Measurements from ENCODE around the gene AKAP8L.
"Not testable (repeated sequence)": the region's sequence is repeated elsewhere in the genome, so short reads cannot be mapped to it uniquely, and the experiment has no call there.

The AKAP8L gene

DNA sequence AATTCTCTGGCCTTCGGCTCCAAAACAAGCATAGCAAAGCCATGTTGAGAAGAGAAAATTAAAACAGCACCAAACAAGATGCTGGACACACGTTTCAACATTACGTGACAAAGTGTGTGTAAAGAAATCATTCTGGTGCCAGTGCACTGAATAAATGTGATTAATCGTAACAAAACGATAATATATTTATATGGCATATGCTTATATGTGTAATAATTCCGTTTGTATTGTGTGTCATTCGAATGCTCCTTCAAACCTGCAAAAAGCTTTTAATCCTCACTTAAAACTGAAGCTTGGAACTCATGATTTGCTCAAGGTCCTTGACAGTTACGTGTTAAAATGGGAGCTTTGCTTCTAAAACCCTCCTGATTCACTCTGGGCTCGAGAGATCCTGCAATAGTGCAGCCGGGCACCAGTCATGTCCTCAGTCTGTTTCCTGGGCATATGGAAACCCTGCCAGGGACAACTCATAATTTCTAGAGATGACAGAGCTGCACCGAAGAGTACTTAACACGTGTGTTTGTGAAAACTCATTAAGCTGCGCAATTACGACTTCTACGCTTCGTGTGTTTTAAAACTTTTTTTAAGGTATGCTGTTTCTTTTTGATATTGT, 731 bp upstream of the AKAP8L start:
- in situ Hi-C loops (cut with HindIII; ENCODE audit: low sequenced_read_pairs) = no loop called here

DNA sequence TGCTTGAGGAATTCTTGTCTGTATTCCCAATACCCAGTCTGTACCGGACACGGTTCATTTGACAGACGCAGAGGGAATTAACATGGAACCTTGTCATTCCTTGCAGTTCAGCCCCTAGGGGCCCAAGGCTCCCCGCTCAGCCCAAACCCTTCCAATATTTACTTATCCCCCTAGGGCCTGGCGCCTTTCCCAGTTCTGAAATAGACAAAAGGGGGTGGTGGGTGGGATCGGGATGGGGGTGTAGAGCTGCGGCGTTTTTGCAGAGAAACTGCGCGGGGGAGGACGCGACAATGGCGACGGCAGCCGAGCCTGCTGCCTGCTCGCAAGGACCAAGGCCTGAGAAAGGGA, 583 bp downstream of the AKAP8L start:
- in situ Hi-C loops (cut with HindIII; ENCODE audit: low sequenced_read_pairs) = no loop called here

DNA sequence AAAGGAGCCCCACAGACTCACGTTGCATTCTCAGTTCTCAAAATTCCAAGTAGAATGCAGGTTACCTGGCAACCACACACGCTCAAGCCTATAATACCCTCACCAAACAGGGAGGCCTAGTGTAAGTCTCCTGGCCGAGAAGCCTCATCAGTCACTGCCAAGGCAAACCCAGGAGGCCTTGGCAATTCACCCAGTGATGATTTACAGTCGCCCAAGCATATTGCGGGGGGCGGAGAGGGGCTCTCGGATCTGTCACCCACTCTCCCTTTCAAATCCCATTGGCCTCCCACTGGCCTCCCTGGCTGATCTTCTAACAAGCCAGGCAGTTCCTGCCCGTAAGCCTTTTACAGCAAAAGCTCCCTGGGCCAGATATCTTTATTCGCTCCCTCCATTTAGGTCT, 1.1 kb downstream of the AKAP8L start:
- in situ Hi-C loops (cut with HindIII; ENCODE audit: low sequenced_read_pairs) = no loop called here

DNA sequence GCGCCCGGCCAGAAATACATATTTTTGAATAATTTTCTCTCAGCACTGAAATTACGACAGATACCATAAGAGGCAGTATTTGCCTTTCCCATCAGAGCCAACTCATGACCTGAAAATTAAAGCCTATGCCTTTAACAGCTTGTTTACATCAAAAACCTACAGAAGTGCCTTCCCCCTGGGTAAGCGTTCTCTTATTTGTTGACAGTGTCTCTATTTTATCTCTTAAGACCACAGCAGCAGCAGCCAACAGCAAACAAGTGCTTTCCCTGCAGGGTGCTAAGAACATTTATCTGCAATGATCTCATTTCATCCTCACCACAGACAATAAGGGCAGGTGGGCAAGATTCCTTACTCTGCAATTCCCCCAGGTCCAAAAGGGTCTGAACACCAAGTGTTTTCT, 6.0 kb downstream of the AKAP8L start:
- in situ Hi-C loops (cut with HindIII; ENCODE audit: low sequenced_read_pairs) = no loop called here

DNA sequence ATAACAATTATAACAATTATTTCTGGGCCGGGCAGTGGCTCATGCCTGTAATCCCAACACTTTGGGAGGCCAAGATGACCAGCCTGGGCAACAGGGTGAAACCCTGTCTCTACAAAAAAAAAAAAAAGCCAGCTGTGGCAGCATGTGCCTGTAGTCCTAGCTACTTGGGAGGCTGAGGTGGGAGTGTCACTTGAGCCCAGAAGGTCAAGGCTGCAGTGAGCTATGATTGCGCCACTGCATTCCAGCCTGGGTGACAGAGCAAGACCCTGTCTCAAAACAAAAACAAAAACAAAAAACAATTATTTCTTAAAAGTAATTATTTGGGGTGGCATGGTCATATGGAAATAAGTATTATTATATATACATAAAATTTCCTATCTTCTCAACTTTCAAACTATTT, 7.4 kb downstream of the AKAP8L start:
- in situ Hi-C loops (cut with HindIII; ENCODE audit: low sequenced_read_pairs) = not testable (repeated sequence)

DNA sequence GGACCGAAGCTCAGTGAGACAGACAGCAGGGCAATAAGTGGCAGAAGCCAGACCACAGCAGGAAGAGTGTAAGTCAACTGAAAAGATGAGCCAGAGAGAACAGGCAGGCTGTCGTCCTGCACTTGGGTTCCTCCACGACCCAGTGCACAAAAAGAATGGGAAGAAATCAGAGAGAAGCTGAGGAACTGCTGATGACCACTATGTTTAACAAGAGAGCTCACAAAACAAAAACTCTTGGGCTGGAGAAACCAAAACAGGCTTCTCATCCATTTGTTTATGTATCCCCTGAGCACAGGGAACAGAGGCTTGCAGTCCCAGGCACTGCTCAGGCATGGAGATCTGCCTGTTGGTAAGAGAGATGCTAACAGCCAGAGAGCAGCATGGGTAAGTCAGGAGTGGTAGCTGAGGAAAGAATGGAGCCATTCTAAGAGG, 14.0 kb downstream of the AKAP8L start:
- in situ Hi-C loops (cut with HindIII; ENCODE audit: low sequenced_read_pairs) = no loop called here

DNA sequence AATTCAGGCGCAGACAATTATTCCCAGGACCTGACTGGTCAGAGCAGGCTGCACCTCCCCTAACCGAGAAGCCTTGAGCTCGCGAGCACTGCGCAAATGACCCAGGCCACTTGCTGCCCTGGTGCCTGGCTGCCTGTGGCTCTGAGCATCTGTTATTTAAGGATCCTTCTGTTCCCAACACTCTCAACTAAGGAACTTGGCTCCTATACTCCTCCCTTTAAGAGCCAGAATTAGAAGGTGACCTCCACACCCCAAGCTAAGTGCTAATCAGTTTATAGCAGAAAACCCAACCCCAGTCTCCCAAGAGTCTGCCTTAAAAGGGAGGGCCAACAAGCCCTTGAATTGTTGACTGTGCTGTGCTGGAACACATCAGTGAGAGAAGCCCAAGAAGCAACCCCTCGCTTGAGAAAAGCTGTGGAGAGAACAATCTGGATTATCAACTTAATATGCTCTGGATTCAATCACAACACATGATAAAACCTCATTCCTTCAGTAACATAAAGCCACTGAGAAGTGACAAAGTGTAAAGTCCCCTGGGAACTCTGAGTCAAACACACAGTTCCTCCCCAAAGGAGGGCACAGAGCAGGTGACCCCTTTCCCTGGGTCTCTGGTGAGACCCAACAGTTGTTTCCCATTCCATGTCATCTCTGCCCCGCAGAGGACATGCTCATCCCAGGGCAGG, 14.6 kb downstream of the AKAP8L start:
- in situ Hi-C loops (cut with HindIII; ENCODE audit: low sequenced_read_pairs) = no loop called here

DNA sequence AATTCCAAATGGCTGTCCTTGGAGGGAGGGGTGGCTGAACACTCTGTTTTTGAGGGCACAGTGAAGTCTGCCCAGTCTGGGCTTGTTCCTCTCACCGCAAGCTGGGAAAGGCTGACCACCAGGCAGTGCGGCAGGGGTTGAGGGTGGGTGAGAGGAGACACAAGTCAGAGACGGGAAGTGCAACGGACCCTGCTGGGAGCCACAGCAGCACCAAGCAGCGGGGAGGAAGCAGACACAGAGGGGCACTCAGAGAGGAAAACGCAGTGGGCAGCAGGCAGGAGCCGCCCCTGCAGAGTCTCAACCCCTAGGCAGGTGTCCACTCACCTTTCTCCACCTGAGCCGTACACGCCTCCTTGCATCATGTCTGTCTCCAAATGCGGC, 15.6 kb downstream of the AKAP8L start:
- in situ Hi-C loops (cut with HindIII; ENCODE audit: low sequenced_read_pairs) = no loop called here

DNA sequence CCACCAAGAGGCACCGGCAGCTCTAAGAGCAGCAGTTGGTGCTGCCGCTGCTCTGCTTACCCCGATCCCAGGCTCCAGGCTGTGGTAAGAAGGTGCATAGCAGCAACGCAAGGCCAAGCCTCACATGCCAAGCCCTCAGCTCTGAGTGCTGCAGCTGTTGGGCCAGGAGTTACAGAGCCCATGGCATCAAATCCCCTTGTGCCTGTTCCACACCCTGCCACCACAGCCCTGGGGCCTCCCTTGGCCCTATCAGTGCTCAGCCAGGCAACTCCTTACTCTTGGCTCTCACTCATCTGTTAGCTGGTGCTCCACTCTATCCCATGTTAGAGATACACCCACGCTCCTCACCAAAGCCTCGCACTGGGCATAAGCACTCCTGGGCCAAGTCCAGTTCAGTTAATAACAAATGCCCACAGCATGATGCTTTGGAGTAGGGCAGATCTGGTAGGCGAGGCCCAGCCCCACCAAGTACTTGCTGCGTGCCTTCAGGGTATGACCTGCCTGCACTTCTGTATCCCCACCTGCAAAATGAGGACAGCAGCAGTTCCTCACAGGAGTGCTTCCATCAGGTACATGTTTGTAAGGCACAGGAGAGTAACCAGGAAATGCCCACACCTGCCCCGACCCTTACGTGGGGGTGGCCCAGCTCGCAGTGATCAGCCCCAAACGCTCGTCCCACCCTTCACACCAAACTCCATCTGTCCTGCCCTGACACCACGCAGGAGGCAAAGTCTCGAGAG, 16.2 kb downstream of the AKAP8L start:
- in situ Hi-C loops (cut with HindIII; ENCODE audit: low sequenced_read_pairs) = no loop called here

DNA sequence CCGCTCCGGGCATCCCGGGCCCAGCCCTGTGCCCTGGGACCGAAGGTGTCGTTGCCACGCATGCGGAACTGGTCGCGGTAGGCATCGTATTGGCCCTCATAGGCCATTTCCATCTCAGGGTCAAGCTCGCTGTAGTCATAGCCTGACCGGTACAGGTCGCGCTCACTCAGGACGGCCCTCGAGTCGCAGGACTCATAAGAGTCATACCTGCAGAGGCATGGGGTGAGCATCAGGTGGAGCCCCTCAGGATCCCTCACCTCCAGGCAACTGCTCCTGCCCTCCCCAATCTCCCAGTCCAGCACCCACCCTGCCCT, 17.4 kb downstream of the AKAP8L start:
- in situ Hi-C loops (cut with HindIII; ENCODE audit: low sequenced_read_pairs) = no loop called here

DNA sequence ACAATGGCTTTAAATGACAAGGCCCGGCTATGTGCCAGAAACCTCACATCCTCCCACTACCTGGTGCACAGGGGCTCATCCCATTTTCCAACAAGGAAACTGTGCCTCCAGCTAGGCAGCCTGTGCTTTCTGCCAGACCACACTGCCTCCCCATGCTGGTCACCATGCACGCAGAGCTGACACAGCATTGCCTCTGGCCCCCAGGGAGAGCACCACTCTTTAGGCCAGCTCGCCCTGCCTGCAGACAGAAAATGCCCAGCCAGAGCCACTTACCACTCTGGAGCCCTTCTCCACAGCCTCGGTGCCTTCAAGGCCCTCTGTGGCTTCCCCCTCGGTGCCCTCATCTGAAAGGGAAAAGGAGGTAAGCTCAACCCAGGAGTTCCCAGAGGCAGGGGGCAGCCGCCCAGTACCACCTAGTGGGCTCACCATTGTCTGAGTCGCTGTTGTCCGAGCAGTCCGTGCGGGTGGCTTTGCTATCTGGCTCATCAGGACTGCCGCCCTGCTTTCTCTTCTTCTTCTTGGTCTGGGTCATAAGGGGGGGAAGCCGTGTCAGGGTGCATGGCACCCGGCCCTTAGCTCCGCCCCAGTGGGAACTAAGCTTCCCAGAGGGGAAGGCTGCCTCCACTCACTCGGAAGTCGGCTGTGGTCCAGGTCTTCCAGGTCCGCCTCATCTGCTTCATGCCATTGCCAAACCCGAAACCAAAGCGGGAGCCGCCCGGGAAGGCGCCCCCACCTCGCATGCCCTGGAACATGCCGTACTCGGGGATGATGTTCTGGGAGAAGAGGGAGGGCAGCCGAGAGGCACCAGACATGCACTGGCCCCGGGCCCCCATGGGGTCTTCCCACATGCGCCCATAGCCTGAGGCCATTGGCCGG, 18.0 kb downstream of the AKAP8L start:
- in situ Hi-C loops (cut with HindIII; ENCODE audit: low sequenced_read_pairs) = no loop called here

DNA sequence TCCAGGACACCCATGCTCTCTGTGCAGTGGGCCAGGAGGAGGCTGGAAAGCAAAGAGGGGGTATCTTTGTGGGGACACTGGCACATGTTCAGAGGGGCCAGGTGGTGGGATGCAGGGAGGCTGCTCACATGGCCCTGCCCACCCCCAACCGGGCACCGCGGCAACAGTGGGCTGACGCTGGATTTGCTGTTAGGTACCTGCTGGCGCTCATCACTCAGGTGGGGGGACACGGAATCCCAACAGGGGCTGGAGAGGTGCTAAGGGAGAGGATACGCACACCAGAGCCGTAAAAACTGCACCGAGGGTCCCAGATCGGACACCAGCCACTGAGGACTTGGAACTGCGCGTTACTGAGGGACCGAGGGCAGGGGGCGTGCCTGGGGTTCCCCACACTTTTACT, 19.2 kb downstream of the AKAP8L start:
- in situ Hi-C loops (cut with HindIII; ENCODE audit: low sequenced_read_pairs) = no loop called here

DNA sequence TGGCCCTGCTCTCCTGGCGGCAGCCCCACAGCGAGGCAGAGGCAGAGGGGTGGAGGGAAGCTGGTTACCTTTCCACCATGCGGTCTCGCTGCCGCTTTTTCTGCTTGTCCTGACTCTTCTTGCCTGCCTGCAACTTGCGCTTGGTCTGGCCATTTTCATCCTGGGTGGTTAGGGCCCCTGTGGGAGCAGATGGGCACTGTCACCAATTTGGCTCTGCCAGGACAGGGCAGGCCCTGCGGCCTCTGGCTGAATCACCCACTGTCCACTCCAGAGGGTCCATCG, 19.6 kb downstream of the AKAP8L start:
- in situ Hi-C loops (cut with HindIII; ENCODE audit: low sequenced_read_pairs) = no loop called here

DNA sequence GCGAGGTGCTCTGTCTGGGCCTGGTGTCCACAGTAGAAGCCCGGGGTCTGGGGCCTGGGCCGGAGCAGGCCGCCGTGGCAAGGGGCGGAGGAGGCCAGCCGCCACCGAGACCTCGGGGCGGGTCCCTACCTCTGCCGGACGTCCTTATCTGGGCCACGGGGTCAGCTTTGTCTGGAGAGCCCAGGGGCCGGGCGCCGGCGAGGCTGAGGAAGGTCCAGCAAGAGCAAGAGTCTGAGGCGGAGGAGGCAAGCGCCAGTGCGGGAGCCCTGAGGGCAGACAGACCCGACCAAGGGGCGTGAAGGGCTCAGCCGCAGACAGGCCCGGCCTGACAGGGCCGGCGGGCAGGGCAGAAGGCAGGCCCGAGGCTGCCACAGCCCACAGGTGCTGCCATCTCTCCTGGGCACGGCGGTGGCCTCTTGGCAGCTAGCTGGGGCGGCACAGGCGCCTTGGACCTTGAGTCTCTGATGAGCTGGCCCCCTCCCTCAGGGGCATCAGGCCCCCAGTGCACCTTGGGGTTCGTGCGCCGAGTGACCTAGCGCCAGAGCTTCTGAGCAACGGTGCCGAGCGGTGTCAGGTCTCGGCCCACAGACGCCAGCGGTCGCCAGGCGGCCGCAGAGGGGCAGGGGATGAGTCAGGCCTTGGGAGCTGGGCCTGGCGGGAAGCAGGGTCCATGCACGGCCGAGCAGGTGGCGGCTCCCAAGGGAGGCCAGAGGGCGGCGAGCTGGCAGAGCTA, 20.1 kb downstream of the AKAP8L start:
- in situ Hi-C loops (cut with HindIII; ENCODE audit: low sequenced_read_pairs) = no loop called here

DNA sequence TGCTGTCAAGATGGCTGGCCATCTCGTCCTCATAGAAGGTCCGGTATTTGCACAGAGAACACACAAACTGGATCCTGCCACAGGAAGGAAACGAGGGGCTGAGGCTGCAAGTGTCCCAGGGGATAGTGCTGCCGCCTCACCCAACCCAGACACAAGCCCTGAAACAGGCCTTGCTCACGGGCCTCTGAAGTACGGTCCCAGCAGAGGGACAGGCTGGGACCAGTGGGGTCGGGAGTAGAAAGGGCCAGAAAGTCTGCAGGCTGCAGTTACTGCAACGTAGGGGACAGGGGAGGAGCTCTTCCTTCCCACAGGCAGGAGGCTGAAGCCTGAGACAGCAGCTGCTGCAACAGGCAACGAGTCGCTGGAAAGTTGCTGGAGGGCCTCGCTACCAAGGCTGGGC, 21.0 kb downstream of the AKAP8L start:
- in situ Hi-C loops (cut with HindIII; ENCODE audit: low sequenced_read_pairs) = no loop called here

DNA sequence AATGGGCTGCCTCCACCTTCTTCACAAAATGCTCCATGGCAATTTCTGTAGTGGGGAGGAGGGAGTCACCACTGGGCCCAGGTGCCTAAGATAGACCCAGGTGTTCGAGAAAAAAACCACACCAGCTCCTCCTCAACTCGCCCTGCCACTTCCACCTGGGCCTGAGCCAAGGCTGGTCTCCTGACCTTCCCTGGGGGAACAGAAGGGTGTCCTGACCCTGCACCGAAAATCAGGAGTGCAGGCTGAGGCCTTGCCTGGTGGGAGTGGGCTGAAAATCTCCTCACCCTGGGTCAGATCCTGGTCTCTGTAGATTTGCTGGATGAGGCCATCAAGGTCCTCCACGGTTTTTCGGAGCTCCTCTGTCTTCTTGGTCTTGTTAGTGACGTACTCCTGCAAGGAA, 21.6 kb downstream of the AKAP8L start:
- in situ Hi-C loops (cut with HindIII; ENCODE audit: low sequenced_read_pairs) = no loop called here

DNA sequence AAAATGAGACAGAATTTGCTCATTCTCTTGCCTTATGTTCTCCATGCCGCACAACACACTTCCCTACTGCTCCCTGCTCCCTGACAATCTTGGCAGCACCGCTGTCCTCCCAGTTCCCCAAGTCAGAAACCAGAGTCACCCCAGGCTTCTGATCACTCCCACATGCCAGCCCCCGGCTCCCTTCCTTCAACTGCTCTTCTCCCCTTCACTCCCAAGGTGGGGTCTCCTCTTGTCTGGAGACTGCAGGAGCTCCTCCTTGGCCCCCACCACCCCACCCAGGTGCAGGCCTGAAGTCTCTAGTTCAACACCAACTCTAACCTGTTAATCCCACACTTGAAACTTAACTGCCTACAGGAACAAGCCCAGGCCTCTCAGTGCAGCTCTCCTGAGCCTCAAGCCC, 22.4 kb downstream of the AKAP8L start:
- in situ Hi-C loops (cut with HindIII; ENCODE audit: low sequenced_read_pairs) = no loop called here

DNA sequence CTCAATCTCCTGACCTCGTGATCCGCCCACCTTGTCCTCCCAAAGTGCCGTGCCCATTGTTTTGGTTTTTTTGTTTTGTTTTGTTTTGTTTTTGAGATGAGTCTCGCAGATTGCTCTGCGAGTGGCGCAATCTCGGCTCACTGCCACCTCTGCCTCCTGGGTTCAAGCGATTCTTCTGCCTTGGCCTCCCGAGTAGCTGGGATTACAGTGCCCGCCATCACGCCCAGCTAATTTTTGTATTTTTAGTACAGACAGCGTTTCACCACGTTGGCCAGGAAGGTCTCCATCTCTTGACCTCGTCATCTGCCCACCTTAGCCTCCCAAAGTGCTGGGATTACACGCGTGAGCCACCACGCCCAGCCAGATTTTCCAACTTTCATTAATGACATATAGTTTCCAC, 23.5 kb downstream of the AKAP8L start:
- in situ Hi-C loops (cut with HindIII; ENCODE audit: low sequenced_read_pairs) = not testable (repeated sequence)

DNA sequence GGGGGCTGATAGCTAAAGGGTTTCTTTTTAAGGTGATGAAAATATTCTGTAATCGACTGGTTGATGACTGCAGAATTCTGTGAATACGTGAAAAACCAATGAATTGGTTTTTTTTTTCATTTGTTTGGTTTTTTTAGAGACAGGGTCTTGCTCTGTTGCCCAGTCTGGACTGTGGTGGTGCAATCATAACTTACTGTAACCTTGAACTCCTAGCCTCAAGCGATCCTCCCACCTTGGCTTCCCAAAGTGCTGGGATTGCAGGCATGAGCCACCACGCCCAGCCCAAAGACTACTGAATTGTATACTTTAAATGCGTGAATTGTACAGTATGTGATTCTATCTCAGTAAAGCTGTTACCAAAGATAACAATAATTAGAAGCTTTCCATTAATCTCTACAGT, 24.4 kb downstream of the AKAP8L start:
- in situ Hi-C loops (cut with HindIII; ENCODE audit: low sequenced_read_pairs) = no loop called here

DNA sequence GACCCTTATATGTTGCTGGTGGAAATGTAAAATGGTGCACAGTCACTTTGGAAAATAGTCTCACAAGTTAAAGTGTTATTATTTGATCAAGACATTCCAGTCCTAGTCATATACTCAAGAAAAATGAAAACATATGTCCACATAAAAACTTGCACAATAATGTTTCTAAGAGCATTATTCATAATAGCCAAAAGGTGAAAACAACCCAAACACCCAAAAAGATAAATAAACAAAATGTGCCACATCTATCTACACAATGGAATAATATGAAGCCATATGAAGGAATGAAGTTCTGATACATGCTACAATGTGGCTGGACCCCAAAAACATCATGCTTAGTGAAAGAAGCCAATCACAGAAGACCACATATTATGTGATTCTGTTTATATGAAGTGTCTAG, 24.8 kb downstream of the AKAP8L start:
- in situ Hi-C loops (cut with HindIII; ENCODE audit: low sequenced_read_pairs) = no loop called here

DNA sequence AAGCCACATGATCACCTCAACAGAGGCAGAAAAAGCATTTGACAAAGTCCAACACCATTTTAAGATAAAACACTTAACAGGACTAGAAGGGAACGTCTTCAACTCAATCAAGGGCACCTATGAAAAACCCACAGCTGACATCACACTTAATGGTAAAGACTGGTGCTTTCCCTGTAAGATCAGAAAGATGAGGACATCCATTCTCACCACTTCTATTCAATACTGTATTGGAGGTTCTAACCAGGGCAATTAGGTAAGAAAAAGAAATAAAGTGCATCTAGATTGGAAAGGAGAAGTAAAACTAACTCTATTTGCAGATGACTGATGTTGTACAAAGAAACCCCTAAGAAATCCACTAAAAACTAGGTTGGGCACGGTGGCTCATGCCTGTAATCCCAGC, 28.0 kb downstream of the AKAP8L start:
- in situ Hi-C loops (cut with HindIII; ENCODE audit: low sequenced_read_pairs) = no loop called here

Data from DLD1 (cell line).